IMR-90 (cell line): ENCODE results near the gene ADGRL3. TPM values are rescaled to one million over a fixed set of nuclear protein-coding genes. Genes with fewer than 3 reads are reported as not detected.
"Not testable (repeated sequence)": the region's sequence is repeated elsewhere in the genome, so short reads cannot be mapped to it uniquely, and the experiment has no call there.

Source experiments
- ATAC-seq: fragments of 200-7000 bp; cut with Tn5 transposase; 2 replicates; pipeline ENCODE4 v1.9.1; 2020; ENCODE audit warnings: low read depth, mild to moderate bottlenecking, moderate library complexity
- BruUV-seq: library from RNA; stranded (reverse); fragments of 400-500 nt; replicated peaks from 2 replicates; lab custom pipeline; 2021; lab: Mats Ljungman, UMichigan
- CTCF ChIA-PET: fragments of 300-600 bp; formaldehyde crosslinking; extraction: SDS; loops from one replicate; lab custom pipeline; 2021; ENCODE audit warnings: antibody characterized with exemption; lab: Yijun Ruan, JAX
- POLR2A ChIA-PET: fragments of 300-600 bp; sonication (Branson Sonifier 250); formaldehyde crosslinking; loops from one replicate; lab custom pipeline; 2022; ENCODE audit warnings: antibody characterized with exemption; ENCODE audit not compliant: unreplicated experiment; lab: Charles Lee
- DNase-seq: peaks from one replicate; pipeline ENCODE4 v3.0.0; 2013
- H2AFZ ChIP-seq: replicated peaks from 2 replicates; pipeline ENCODE3; 2013; ENCODE audit warnings: low read length, mild to moderate bottlenecking; ENCODE audit not compliant: poor library complexity
- H2AK5ac ChIP-seq: 2 replicates; pipeline ENCODE4 v1.6.1; 2013; ENCODE audit warnings: low read depth, low read length, inconsistent platforms
- H2AK9ac ChIP-seq: replicated peaks from 2 replicates; pipeline ENCODE3; 2013; ENCODE audit warnings: mild to moderate bottlenecking, low read depth, low read length, moderate library complexity; ENCODE audit not compliant: poor library complexity
- H2BK120ac ChIP-seq: 2 replicates; pipeline ENCODE4 v1.6.1; 2013; ENCODE audit warnings: low read depth, low read length, inconsistent platforms
- H2BK15ac ChIP-seq: 3 replicates; pipeline ENCODE4 v1.6.1; 2013; ENCODE audit warnings: low read depth, low read length, inconsistent platforms
- H2BK20ac ChIP-seq: 2 replicates; pipeline ENCODE4 v1.6.1; 2013; ENCODE audit warnings: low read depth, mild to moderate bottlenecking, inconsistent platforms, low read length, moderate library complexity
- H2BK5ac ChIP-seq: 2 replicates; pipeline ENCODE4 v1.6.1; 2013; ENCODE audit warnings: mild to moderate bottlenecking, low read depth, low read length, inconsistent platforms; ENCODE audit not compliant: poor library complexity, severe bottlenecking
- H3K14ac ChIP-seq: replicated peaks from 2 replicates; pipeline ENCODE4 v1.6.1; 2013; ENCODE audit warnings: low read depth, low read length, inconsistent platforms
- H3K18ac ChIP-seq: 2 replicates; pipeline ENCODE4 v1.6.1; 2013; ENCODE audit warnings: low read depth, low read length, control low read depth
- H3K23ac ChIP-seq: 2 replicates; pipeline ENCODE4 v1.6.1; 2013; ENCODE audit warnings: low read depth, low read length, inconsistent platforms
- H3K27ac ChIP-seq: 2 replicates; pipeline ENCODE4 v1.5.1; 2013; ENCODE audit warnings: mild to moderate bottlenecking, control low read depth, low read length; ENCODE audit not compliant: insufficient read depth
- H3K27me3 ChIP-seq: 2 replicates; pipeline ENCODE4 v1.6.1; 2013; ENCODE audit warnings: low read length; ENCODE audit not compliant: control insufficient read depth, insufficient read depth
- H3K36me3 ChIP-seq: 2 replicates; pipeline ENCODE4 v1.6.1; 2013; ENCODE audit warnings: low read length, mixed read lengths; ENCODE audit not compliant: control insufficient read depth, insufficient read depth
- H3K4ac ChIP-seq: 2 replicates; pipeline ENCODE4 v1.6.1; 2013; ENCODE audit warnings: low read depth, low read length, inconsistent platforms
- H3K4me1 ChIP-seq: 2 replicates; pipeline ENCODE4 v1.6.1; 2013; ENCODE audit warnings: low read length, mixed read lengths; ENCODE audit not compliant: control insufficient read depth, insufficient read depth
- H3K4me2 ChIP-seq: 2 replicates; pipeline ENCODE4 v1.6.1; 2013; ENCODE audit warnings: low read depth, mild to moderate bottlenecking, control low read depth, low read length, moderate library complexity
- H3K4me3 ChIP-seq: 2 replicates; pipeline ENCODE4 v1.5.1; 2013; ENCODE audit warnings: low read depth, mild to moderate bottlenecking, control low read depth, low read length, moderate library complexity; ENCODE audit not compliant: insufficient read depth
- H3K56ac ChIP-seq: 2 replicates; pipeline ENCODE4 v1.6.1; 2013; ENCODE audit warnings: low read length, inconsistent platforms; ENCODE audit not compliant: insufficient read depth; ENCODE audit errors: extremely low read depth
- H3K79me1 ChIP-seq, 2 experiments: 2 replicates each; pipeline ENCODE4 v1.6.1; 2013; ENCODE audit warnings: low read length in 2 of 2, inconsistent platforms in 1 of 2, low read depth in 1 of 2
- H3K9ac ChIP-seq: 2 replicates; pipeline ENCODE4 v1.6.1; 2013; ENCODE audit warnings: low read depth, low read length, control low read depth
- H3K9me1 ChIP-seq: 2 replicates; pipeline ENCODE4 v1.6.1; 2013; ENCODE audit warnings: low read length, inconsistent platforms; ENCODE audit not compliant: insufficient read depth
- H3K9me3 ChIP-seq: 2 replicates; pipeline ENCODE4 v1.6.1; 2013; ENCODE audit warnings: low read length; ENCODE audit not compliant: control insufficient read depth, insufficient read depth
- H4K20me1 ChIP-seq: 2 replicates; pipeline ENCODE4 v1.6.1; 2013; ENCODE audit warnings: low read length, inconsistent platforms; ENCODE audit not compliant: insufficient read depth
- H4K5ac ChIP-seq: 2 replicates; pipeline ENCODE4 v1.6.1; 2013; ENCODE audit warnings: mild to moderate bottlenecking, low read depth, low read length, control low read depth
- H4K8ac ChIP-seq, 2 experiments: 2 replicates each; pipeline ENCODE4 v1.6.1; 2013; ENCODE audit warnings: low read depth in 2 of 2, low read length in 2 of 2, control low read depth in 1 of 2, inconsistent platforms in 1 of 2
- H4K91ac ChIP-seq: 2 replicates; pipeline ENCODE4 v1.6.1; 2013; ENCODE audit warnings: low read depth, low read length, inconsistent platforms; ENCODE audit not compliant: insufficient read depth
- WGBS, 2 experiments: methylation state at CpG; one replicate each; pipeline versions ENCODE4 v1.1.5 to v1.1.7; 2013; ENCODE audit warnings: missing lambda C conversion rate in 2 of 2; ENCODE audit not compliant: insufficient read length in 1 of 2; ENCODE audit errors: extremely low coverage in 2 of 2; 5-methylcytosine and 5-hydroxymethylcytosine counted together
- dilution Hi-C: fragments of 300-500 bp; cut with HindIII; formaldehyde crosslinking; loops from one replicate; pipeline ENCODE4 v1.14.3; 2018; ENCODE audit warnings: low sequenced_read_pairs; ENCODE audit not compliant: unreplicated experiment
- in situ Hi-C: fragments of 300-500 bp; cut with MboI; formaldehyde crosslinking; loops from 3 replicates; pipeline ENCODE4 v1.14.3; 2019; ENCODE audit warnings: low sequenced_read_pairs, inconsistent platforms, mixed read lengths
- intact Hi-C: fragments of 100-400 bp; cut with micrococcal nuclease; formaldehyde crosslinking; loops from 2 replicates; pipeline ENCODE4 v1.10.0; 2022
- polyA plus RNA-seq, 3 experiments: library from polyadenylated mRNA; depleted of rRNA; stranded (reverse); fragments of >200 nt; gene quantifications; 2 replicates each; pipeline ENCODE4 v1.2.3, GENCODE V29; 2012; ENCODE audit warnings: low replicate concordance in 1 of 3
- total RNA-seq: library from RNA; depleted of rRNA; stranded (reverse); fragments of >200 nt; gene quantifications from 2 replicates; pipeline ENCODE4 v1.2.3, GENCODE V29; 2012

ADGRL3 gene
- total and polyA plus RNA-seq, 2 of the 4 experiments (the other 2 are of a cell fraction) = 0.46 to 2.5 TPM

DNA sequence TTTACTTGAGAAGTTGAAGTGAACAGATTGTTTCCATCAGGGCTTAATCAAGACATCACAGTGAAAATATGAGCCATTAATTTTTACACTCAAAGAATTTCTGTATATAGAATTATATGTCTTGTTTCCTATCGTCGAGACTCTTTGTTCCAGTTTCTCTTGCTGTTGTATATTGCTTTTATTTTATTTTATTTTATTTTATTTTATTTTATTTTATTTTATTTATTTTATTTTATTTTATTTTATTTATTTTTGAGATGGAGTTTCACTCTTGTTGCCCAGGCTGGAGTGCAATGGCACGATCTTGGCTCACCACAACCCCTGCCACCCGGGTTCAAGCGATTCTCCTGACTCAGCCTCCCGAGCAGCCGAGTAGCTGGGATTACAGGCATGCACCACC, 786.8 kb downstream of the ADGRL3 start:
- H2AK5ac ChIP-seq, DNase-seq, H2AK9ac ChIP-seq, H2BK15ac ChIP-seq, BruUV-seq, H3K4me3 ChIP-seq, H4K91ac ChIP-seq, H3K4ac ChIP-seq, H3K4me2 ChIP-seq, H3K9me1 ChIP-seq, H2BK120ac ChIP-seq, dilution Hi-C loops, H3K23ac ChIP-seq, H2BK5ac ChIP-seq, H2AFZ ChIP-seq, H3K14ac ChIP-seq, H3K4me1 ChIP-seq, in situ Hi-C loops, H3K27me3 ChIP-seq, H4K5ac ChIP-seq, H3K36me3 ChIP-seq, ATAC-seq, intact Hi-C loops, H3K9ac ChIP-seq, H3K27ac ChIP-seq, H2BK20ac ChIP-seq, CTCF ChIA-PET, H3K18ac ChIP-seq, H4K20me1 ChIP-seq, POLR2A ChIA-PET, H3K56ac ChIP-seq, H4K8ac ChIP-seq, H3K9me3 ChIP-seq, H3K79me1 ChIP-seq: not testable (repeated sequence)
- no CpG with 5 or more reads among the region's 7 CpGs for whole genome bisulfite sequencing, 2 experiments
